Posterior cingulate gyrus (tissue), 11 donors: ENCODE measurements around the gene OR2V2.
"Not testable (repeated sequence)": the region's sequence is repeated elsewhere in the genome, so short reads cannot be mapped to it uniquely, and the experiment has no call there.

ENCODE experiments used
- DNase-seq, 10 donors: peaks; one replicate each; pipeline versions ENCODE4 v3.0.0 to v3.0.0-alpha.2; 2020 to 2021; ENCODE audit warnings: mixed read lengths in 3 of 10
- intact Hi-C: fragments of 100-400 bp; cut with DNase I; formaldehyde crosslinking; loops from one replicate; pipeline ENCODE4 v1.15.1; 2023

The OR2V2 gene

GRCh38 chr5:181114844-181115778 is 32.3 kb upstream of the OR2V2 start:
- DNase-seq = peak in 1 of 10 donors; percentile 59

GRCh38 chr5:181118369-181118768 is 29.0 kb upstream of the OR2V2 start:
- DNase-seq = peak in 1 of 10 donors; percentile 12
- intact Hi-C loops = no loop called here

More at GRCh38 chr5:181114844-181115778, 32.3 kb upstream of the OR2V2 start:
- intact Hi-C loops = no loop called here

GRCh38 chr5:181119105-181119504 is 28.3 kb upstream of the OR2V2 start:
- intact Hi-C loops = no loop called here
- peak in 1 of 10 donors; percentile 30 for DNase-seq

GRCh38 chr5:181120306-181120705 is 27.1 kb upstream of the OR2V2 start:
- intact Hi-C loops = no loop called here
- peak in 1 of 10 donors; percentile 53 for DNase-seq

GRCh38 chr5:181120761-181121160 is 26.6 kb upstream of the OR2V2 start:
- intact Hi-C loops = no loop called here
- DNase-seq = no peak

GRCh38 chr5:181121675-181122561 is 25.5 kb upstream of the OR2V2 start:
- peak in 1 of 10 donors; percentile 76 for DNase-seq

GRCh38 chr5:181124526-181124925 is 22.9 kb upstream of the OR2V2 start:
- DNase-seq = no peak
- intact Hi-C loops = no loop called here

More at GRCh38 chr5:181121675-181122561, 25.5 kb upstream of the OR2V2 start:
- intact Hi-C loops = no loop called here

GRCh38 chr5:181126841-181127240 is 20.5 kb upstream of the OR2V2 start:
- no peak for DNase-seq
- intact Hi-C loops = no loop called here

GRCh38 chr5:181127456-181127855 is 19.9 kb upstream of the OR2V2 start:
- DNase-seq = no peak
- intact Hi-C loops = no loop called here

- no peak for DNase-seq
- intact Hi-C loops = no loop called here
Measured at GRCh38 chr5:181127907-181128626, 19.3 kb upstream of the OR2V2 start.

- DNase-seq = no peak
- intact Hi-C loops = no loop called here
Measured at GRCh38 chr5:181129601-181130000, 17.8 kb upstream of the OR2V2 start.

GRCh38 chr5:181130081-181130480 is 17.3 kb upstream of the OR2V2 start:
- intact Hi-C loops, DNase-seq: not testable (repeated sequence)

GRCh38 chr5:181130832-181131496 is 16.4 kb upstream of the OR2V2 start, which contains the start of gene OR2V1:
Gene OR2V1, minus strand, starts transcription at chr5:181131169. Its CDS starts 5,865 bp downstream, at chr5:181125304.
- DNase-seq = no peak
- intact Hi-C loops = no loop called here

- DNase-seq = no peak
- intact Hi-C loops = no loop called here
Measured at GRCh38 chr5:181131514-181131913, 15.9 kb upstream of the OR2V2 start.

- intact Hi-C loops = no loop called here
Measured at GRCh38 chr5:181133083-181133482, 14.3 kb upstream of the OR2V2 start.

GRCh38 chr5:181133610-181134231 is 13.7 kb upstream of the OR2V2 start:
- intact Hi-C loops = no loop called here
- peak in 3 of 10 donors; percentile 18 to 40 (median 38) for DNase-seq

More at GRCh38 chr5:181133083-181133482, 14.3 kb upstream of the OR2V2 start:
- DNase-seq = no peak

GRCh38 chr5:181134259-181134658 is 13.1 kb upstream of the OR2V2 start:
- DNase-seq = no peak
- intact Hi-C loops = no loop called here

GRCh38 chr5:181136361-181136955 is 10.9 kb upstream of the OR2V2 start:
- DNase-seq = no peak
- intact Hi-C loops = no loop called here

- intact Hi-C loops = no loop called here
- DNase-seq = no peak
Measured at GRCh38 chr5:181138258-181138657, 9.1 kb upstream of the OR2V2 start.
